Measurements from ENCODE around the gene GRIFIN. TPM values are rescaled to one million over a fixed set of nuclear protein-coding genes. Genes with fewer than 3 reads are reported as not detected.

GRIFIN gene
- total and polyA plus RNA-seq, 2 experiments from 2014 or later: not detected

- H3K4me2 ChIP-seq: peak overlapping the region; percentile 81
- H4K20me1 ChIP-seq (ENCODE audit: insufficient read depth, poor library complexity, severe bottlenecking): peaks cover 3% of the 10 kb centered on the region
- no peak overlapping the region for H3K4me3 ChIP-seq
- no peak for DNase-seq (ENCODE audit: low spot score)
- peaks cover 47% of the 10 kb centered on the region for H3K4me1 ChIP-seq (ENCODE audit: insufficient read depth)
- TF ChIP-seq CTCF (IDR thresholded peaks at IDR 0.05; ENCODE audit: poor library complexity) (no peak), EZH2phosphoT487 (IDR thresholded peaks at IDR 0.05; ENCODE audit: low read depth, severe bottlenecking, unreplicated experiment) (no peak), EZH2 (IDR thresholded peaks at IDR 0.05; ENCODE audit: borderline replicate concordance) (no peak)
- no peaks in the 10 kb centered on the region for H3K9me3 ChIP-seq (ENCODE audit: low read depth)
- H3K36me3 ChIP-seq (replicated peaks; ENCODE audit: insufficient read depth, low read depth): no peaks in the 10 kb centered on the region
- 31% methylated on average over 22 of the region's 22 CpGs for WGBS (ENCODE audit: low lambda C conversion rate, missing lambda C conversion rate)
- peaks cover 14% of the 10 kb centered on the region for H3K27me3 ChIP-seq
- no peaks in the 10 kb centered on the region for H3K9me2 ChIP-seq (replicated peaks; ENCODE audit: insufficient read depth)
- H3K27ac ChIP-seq: peak overlapping the region; percentile 89
- H3K79me2 ChIP-seq: peaks cover 6% of the 10 kb centered on the region
- no peak overlapping the region for H2AFZ ChIP-seq
Observed at GRCh38 chr7:2523461-2523936, 47.3 kb upstream of the GRIFIN start.

GRCh38 chr7:2522780-2523433, 46.7 kb upstream of the GRIFIN start:
- peak overlapping the region; percentile 89 for H3K27ac ChIP-seq
- H3K4me1 ChIP-seq (ENCODE audit: insufficient read depth): peaks cover 46% of the 10 kb centered on the region
- DNase-seq (ENCODE audit: low spot score): peak; percentile 73
- TF ChIP-seq EZH2phosphoT487 (IDR thresholded peaks at IDR 0.05; ENCODE audit: low read depth, severe bottlenecking, unreplicated experiment) (no peak), EZH2 (IDR thresholded peaks at IDR 0.05; ENCODE audit: borderline replicate concordance) (no peak), CTCF (IDR thresholded peaks at IDR 0.05; ENCODE audit: poor library complexity) (no peak)
- H3K27me3 ChIP-seq: peaks cover 20% of the 10 kb centered on the region
- 53% methylated on average over 19 of the region's 19 CpGs for WGBS (ENCODE audit: low lambda C conversion rate, missing lambda C conversion rate)
- no peak overlapping the region for H3K4me3 ChIP-seq
- no peaks in the 10 kb centered on the region for H3K36me3 ChIP-seq (replicated peaks; ENCODE audit: insufficient read depth, low read depth)
- peaks cover 6% of the 10 kb centered on the region for H3K79me2 ChIP-seq
- H3K4me2 ChIP-seq: peak overlapping the region; percentile 81
- H3K9me3 ChIP-seq (ENCODE audit: low read depth): no peaks in the 10 kb centered on the region
- no peak overlapping the region for H2AFZ ChIP-seq
- H3K9me2 ChIP-seq (replicated peaks; ENCODE audit: insufficient read depth): no peaks in the 10 kb centered on the region
- peaks cover 3% of the 10 kb centered on the region for H4K20me1 ChIP-seq (ENCODE audit: insufficient read depth, poor library complexity, severe bottlenecking)

GRCh38 chr7:2521952-2522591, 45.9 kb upstream of the GRIFIN start:
- no peak for DNase-seq (ENCODE audit: low spot score)

More at GRCh38 chr7:2521952-2522591, 45.9 kb upstream of the GRIFIN start:
- Histone ChIP-seq H3K27me3 (peaks cover 20% of the 10 kb centered on the region), H3K9me3 (ENCODE audit: low read depth) (no peaks in the 10 kb centered on the region), H3K4me1 (ENCODE audit: insufficient read depth) (peaks cover 50% of the 10 kb centered on the region), H3K9me2 (replicated peaks; ENCODE audit: insufficient read depth) (no peaks in the 10 kb centered on the region), H3K79me2 (peaks cover 6% of the 10 kb centered on the region), H4K20me1 (ENCODE audit: insufficient read depth, poor library complexity, severe bottlenecking) (peaks cover 3% of the 10 kb centered on the region), H2AFZ (no peak overlapping the region), H3K4me3 (no peak overlapping the region), H3K4me2 (peak overlapping the region; percentile 81), H3K27ac (peak overlapping the region; percentile 6), H3K36me3 (replicated peaks; ENCODE audit: insufficient read depth, low read depth) (no peaks in the 10 kb centered on the region)
- TF ChIP-seq EZH2 (IDR thresholded peaks at IDR 0.05; ENCODE audit: borderline replicate concordance) (no peak), CTCF (IDR thresholded peaks at IDR 0.05; ENCODE audit: poor library complexity) (no peak), EZH2phosphoT487 (IDR thresholded peaks at IDR 0.05; ENCODE audit: low read depth, severe bottlenecking, unreplicated experiment) (no peak)
- WGBS (ENCODE audit: low lambda C conversion rate, missing lambda C conversion rate): 75% methylated on average over 15 of the region's 17 CpGs

Data from hepatocyte (in vitro differentiated cells).